ENCODE results near the gene ZBTB20. TPM values are rescaled to one million over a fixed set of nuclear protein-coding genes. Genes with fewer than 3 reads are reported as not detected.

The ZBTB20 gene
- polyA plus RNA-seq, 1 of the 3 experiments (the other 2 are of a cell fraction) = 0.43 TPM

- peak overlapping the region; percentile 18 to 58; a peak in 3 of 4 replicates for H3K27ac ChIP-seq (ENCODE audit: low read depth in 2 of 2, low read length in 1 of 2)
- H3K4me2 ChIP-seq = no peak overlapping the region
- no peaks in the 10 kb centered on the region for H3K36me3 ChIP-seq (replicated peaks in 1 of 2; ENCODE audit: control insufficient read depth in 1 of 2, insufficient read depth in 2 of 2, low read length in 1 of 2)
- no peaks in the 10 kb centered on the region for H3K9me2 ChIP-seq
- TF ChIP-seq POLR2AphosphoS5 (IDR thresholded peaks at IDR 0.05; ENCODE audit: low read depth, low read length) (no peak), TCF12 (IDR thresholded peaks at IDR 0.05) (peak; percentile 87), TEAD4 (IDR thresholded peaks at IDR 0.05; ENCODE audit: borderline replicate concordance, insufficient read depth) (peak; percentile 50; the same call in 1 of the 2 replicates), RFX5 (IDR thresholded peaks at IDR 0.05; ENCODE audit: low read length) (no peak), JUND (IDR thresholded peaks at IDR 0.05) (peak; percentile 86), USF2 (IDR thresholded peaks at IDR 0.05; ENCODE audit: borderline replicate concordance, low read depth, low read length) (no peak), IRF3 (IDR thresholded peaks at IDR 0.05; ENCODE audit: low read depth, low read length) (no peak), YY1 (IDR thresholded peaks at IDR 0.05; ENCODE audit: low read depth) (no peak), FOXM1 (IDR thresholded peaks at IDR 0.05; ENCODE audit: low read depth) (no peak), FOSL2 (IDR thresholded peaks at IDR 0.05; ENCODE audit: borderline replicate concordance, low read depth) (peak; percentile 82), CHD2 (IDR thresholded peaks at IDR 0.05; ENCODE audit: low read length, partially characterized antibody) (no peak), EP300 (IDR thresholded peaks at IDR 0.05; ENCODE audit: borderline replicate concordance in 1 of 2, low read depth in 1 of 2, low read length in 1 of 2) (0 out of 4 replicates have a peak, but pooled peaks of 1 of the 2 experiments have one; percentile 36), EZH2phosphoT487 (IDR thresholded peaks at IDR 0.05; ENCODE audit: borderline replicate concordance, low read depth) (no peak), RXRA (IDR thresholded peaks at IDR 0.05; ENCODE audit: borderline replicate concordance, low read depth) (no peak), PBX3 (IDR thresholded peaks at IDR 0.05) (peak; percentile 54), ELF1 (IDR thresholded peaks at IDR 0.05) (peak; percentile 52)
- no peaks in the 10 kb centered on the region for H3K27me3 ChIP-seq (ENCODE audit: insufficient read depth)
- H3K9me3 ChIP-seq = no peaks in the 10 kb centered on the region
- no peak overlapping the region for H3K9ac ChIP-seq
- no peak overlapping the region for H2AFZ ChIP-seq (ENCODE audit: low read depth)
- POLR2A ChIA-PET = no interaction called here
- peaks cover 6 to 46% of the 10 kb centered on the region in 2 experiments; a peak in 3 of 4 replicates for H3K4me1 ChIP-seq (ENCODE audit: control insufficient read depth in 1 of 2, insufficient read depth in 2 of 2, low read depth in 1 of 2, low read length in 1 of 2)
- DNase-seq = no peak
- H4K20me1 ChIP-seq (ENCODE audit: insufficient read depth) = peaks cover 5% of the 10 kb centered on the region; the same call in 1 of the 2 replicates
- no peak overlapping the region for H3K4me3 ChIP-seq (ENCODE audit: low read depth in 2 of 2, low read length in 1 of 2)
- CTCF ChIA-PET = interaction anchor here (0.9 to 2.7 kb wide), 6 partner anchors 10 to 59 kb away, joined by 3 to 11 read pairs (median 3); no protein-coding TSS in a partner anchor
- H3K79me2 ChIP-seq (ENCODE audit: insufficient read depth) = no peaks in the 10 kb centered on the region; the same call in 1 of the 2 replicates
- H3F3A ChIP-seq (replicated peaks; ENCODE audit: insufficient read depth) = peaks cover 4% of the 10 kb centered on the region
These were observed 704.8 kb downstream of the ZBTB20 start for GRCh38 chr3:114442246-114442645.

Data from SK-N-SH (cell line).